Thyroid gland (tissue), 4 donors: ENCODE measurements around the gene TASOR2. TPM values are rescaled to one million over a fixed set of nuclear protein-coding genes. Genes with fewer than 3 reads are reported as not detected.

ENCODE experiments used
- DNase-seq, 2 donors: peaks; one replicate each; pipeline ENCODE4 v3.0.0-alpha.2; 2019
- H3K27ac ChIP-seq, 3 donors: fragments of 200-600 bp; sonication (generic); 1 replicate in 2 of 3; 2 replicates in 1 of 3; pipeline ENCODE4 v1.5.1; 2016 to 2019; ENCODE audit warnings: mild to moderate bottlenecking in 1 of 3, moderate library complexity in 1 of 3
- H3K27me3 ChIP-seq: fragments of 200-600 bp; sonication (generic); one replicate; pipeline ENCODE4 v1.5.1; 2019
- H3K36me3 ChIP-seq, 2 donors: fragments of 200-600 bp; sonication (generic); one replicate each; pipeline ENCODE4 v1.5.1; 2016 to 2019
- H3K4me1 ChIP-seq, 2 donors: fragments of 200-600 bp; sonication (generic); one replicate each; pipeline ENCODE4 v1.5.1; 2017 to 2019
- H3K4me3 ChIP-seq, 3 donors: fragments of 200-600 bp; sonication (generic); replicated peaks in 1 of 3; 1 replicate in 2 of 3; 2 replicates in 1 of 3; pipeline ENCODE4 v1.5.1; 2016; ENCODE audit warnings: mild to moderate bottlenecking in 1 of 3
- H3K9me3 ChIP-seq: fragments of 200-600 bp; sonication (generic); one replicate; pipeline ENCODE4 v1.5.1; 2017
- CTCF ChIP-seq, 6 experiments: fragments of 200-600 bp in 3 of 6; fragments of 450-650 bp in 3 of 6; sonication (generic) in 3 of 6; IDR thresholded peaks; one replicate each; pipeline ENCODE4 v1.5.1; 2016 to 2019; ENCODE audit warnings: antibody characterized with exemption in 6 of 6, mild to moderate bottlenecking in 2 of 6, inconsistent platforms in 1 of 6, moderate library complexity in 1 of 6
- POLR2A ChIP-seq, 2 donors: fragments of 450-650 bp; IDR thresholded peaks; one replicate each; pipeline ENCODE4 v1.6.1; 2017; ENCODE audit warnings: antibody characterized with exemption in 2 of 2, mild to moderate bottlenecking in 2 of 2, moderate library complexity in 1 of 2
- WGBS, 2 donors: methylation state at CpG; one replicate each; pipeline ENCODE4 v1.1.5; 2017; 5-methylcytosine and 5-hydroxymethylcytosine counted together
- intact Hi-C: fragments of 100-400 bp; cut with DNase I; formaldehyde crosslinking; loops from one replicate; pipeline ENCODE4 v1.15.1; 2023
- total RNA-seq, 4 donors: library from RNA; depleted of rRNA; stranded (reverse); fragments of >200 nt; gene quantifications; one replicate each; pipeline ENCODE4 v1.2.3, GENCODE V29; 2016

The TASOR2 gene
- total RNA-seq, 4 donors from 2014 or later: 73.2 to 132 (median 96.3) TPM

GRCh38 chr10:5650664-5651387 is 33.8 kb upstream of the TASOR2 start:
- Histone ChIP-seq H3K27ac (no peak overlapping the region), H3K9me3 (no peaks in the 10 kb centered on the region), H3K27me3 (no peaks in the 10 kb centered on the region), H3K4me3 (no peak overlapping the region), H3K36me3 (no peaks in the 10 kb centered on the region), H3K4me1 (peaks cover 0 to 4% of the 10 kb centered on the region in 2 donors)
- 87 to 96% methylated on average over 10 to 18 of the region's 20 CpGs for WGBS, 2 donors
- intact Hi-C loops: no loop called here
- DNase-seq: no peak
- TF ChIP-seq POLR2A (IDR thresholded peaks at IDR 0.05) (no peak), CTCF (IDR thresholded peaks at IDR 0.05) (no peak)

GRCh38 chr10:5651388-5651764 is 33.3 kb upstream of the TASOR2 start:
- Histone ChIP-seq H3K4me1 (no peaks in the 10 kb centered on the region), H3K4me3 (no peak overlapping the region), H3K36me3 (no peaks in the 10 kb centered on the region), H3K9me3 (no peaks in the 10 kb centered on the region), H3K27ac (no peak overlapping the region), H3K27me3 (no peaks in the 10 kb centered on the region)
- TF ChIP-seq POLR2A (IDR thresholded peaks at IDR 0.05) (no peak), CTCF (IDR thresholded peaks at IDR 0.05) (no peak)
- intact Hi-C loops: no loop called here
- 90 to 93% methylated on average over 11 of the region's 11 CpGs for WGBS, 2 donors
- DNase-seq: no peak

DNA sequence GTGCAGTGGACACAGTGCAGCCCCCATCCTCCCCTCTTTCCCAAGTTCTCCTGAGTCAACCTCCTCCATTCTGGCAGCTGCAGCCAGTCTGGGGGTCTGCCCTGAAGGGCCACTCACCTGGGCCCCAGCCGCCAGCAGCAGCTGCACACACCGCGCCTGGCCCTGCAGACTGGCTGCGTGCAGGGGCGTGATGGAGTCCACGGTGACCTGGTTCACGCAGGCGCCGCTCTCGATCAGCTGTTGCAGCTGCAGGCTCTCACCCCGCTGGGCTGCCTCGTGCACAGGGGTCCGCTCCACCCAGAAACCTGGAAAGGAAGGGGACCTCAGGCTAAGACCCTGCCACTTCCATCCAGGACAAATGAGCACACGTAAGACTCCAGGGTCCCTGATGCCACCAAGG is 31.9 kb upstream of the TASOR2 start:
- WGBS, 2 donors: 96 to 98% methylated on average over 11 to 13 of the region's 14 CpGs
- no peaks in the 10 kb centered on the region for H3K4me1 ChIP-seq
- no peak overlapping the region for H3K4me3 ChIP-seq
- intact Hi-C loops: no loop called here
- DNase-seq: no peak
- no peaks in the 10 kb centered on the region for H3K27me3 ChIP-seq
- no peak overlapping the region for H3K27ac ChIP-seq
- H3K9me3 ChIP-seq: no peaks in the 10 kb centered on the region
- H3K36me3 ChIP-seq: no peaks in the 10 kb centered on the region
- TF ChIP-seq POLR2A (IDR thresholded peaks at IDR 0.05) (no peak), CTCF (IDR thresholded peaks at IDR 0.05) (no peak)

GRCh38 chr10:5654218-5654755 is 30.4 kb upstream of the TASOR2 start:
- Histone ChIP-seq H3K4me1 (no peaks in the 10 kb centered on the region), H3K9me3 (no peaks in the 10 kb centered on the region), H3K27me3 (no peaks in the 10 kb centered on the region), H3K27ac (no peak overlapping the region), H3K36me3 (no peaks in the 10 kb centered on the region), H3K4me3 (no peak overlapping the region)
- intact Hi-C loops: no loop called here
- TF ChIP-seq POLR2A (IDR thresholded peaks at IDR 0.05) (no peak), CTCF (IDR thresholded peaks at IDR 0.05) (no peak)
- DNase-seq: no peak
- WGBS, 2 donors: 75 to 87% methylated on average over 10 of the region's 10 CpGs

DNA sequence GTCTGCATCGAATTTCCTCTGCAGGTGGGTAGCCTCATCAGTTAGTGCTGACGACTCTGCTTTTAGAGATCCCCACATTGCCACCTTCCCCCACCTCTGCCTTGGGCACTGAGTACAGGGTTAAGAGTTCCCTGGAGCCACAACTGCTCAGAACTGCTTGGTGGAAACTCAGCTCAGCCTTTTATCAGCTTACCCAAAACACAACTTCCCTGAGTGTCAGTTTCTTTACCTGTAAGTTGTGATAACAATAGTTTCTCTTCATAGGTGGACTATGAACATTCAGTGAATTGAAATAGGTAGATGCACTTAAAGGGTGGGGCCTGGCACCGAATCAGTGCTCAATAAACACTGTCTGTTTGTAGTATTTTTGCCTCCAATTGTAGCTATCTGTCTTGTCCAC is 29.5 kb upstream of the TASOR2 start:
- Histone ChIP-seq H3K27ac (no peak overlapping the region), H3K27me3 (no peaks in the 10 kb centered on the region), H3K9me3 (no peaks in the 10 kb centered on the region), H3K4me1 (no peaks in the 10 kb centered on the region), H3K4me3 (no peak overlapping the region), H3K36me3 (no peaks in the 10 kb centered on the region)
- DNase-seq: no peak
- TF ChIP-seq POLR2A (IDR thresholded peaks at IDR 0.05) (no peak), CTCF (IDR thresholded peaks at IDR 0.05) (no peak)
- WGBS, 2 donors: 61 to 71% methylated on average over 3 of the region's 3 CpGs
- intact Hi-C loops: no loop called here
